G401 (cell line): Measurements from ENCODE around the gene SNX8. TPM values are rescaled to one million over a fixed set of nuclear protein-coding genes. Genes with fewer than 3 reads are reported as not detected.
"Not testable (repeated sequence)": the region's sequence is repeated elsewhere in the genome, so short reads cannot be mapped to it uniquely, and the experiment has no call there.

ENCODE experiments used
- DNase-seq: peaks from one replicate; pipeline ENCODE4 v3.0.0-alpha.2; 2015; ENCODE audit warnings: low spot score
- in situ Hi-C: cut with HindIII; loops from 2 replicates; pipeline ENCODE4 v1.10.0; 2016; ENCODE audit warnings: low sequenced_read_pairs, mixed read lengths
- total RNA-seq: library from RNA; depleted of rRNA; stranded (reverse); fragments of >200 nt; shearing (Covaris generic); gene quantifications from 2 replicates; pipeline ENCODE4 v1.2.3, GENCODE V29; 2014; rRNA removed

The SNX8 gene
- total RNA-seq: 52.9 and 74.2 TPM in 2 replicates

DNA sequence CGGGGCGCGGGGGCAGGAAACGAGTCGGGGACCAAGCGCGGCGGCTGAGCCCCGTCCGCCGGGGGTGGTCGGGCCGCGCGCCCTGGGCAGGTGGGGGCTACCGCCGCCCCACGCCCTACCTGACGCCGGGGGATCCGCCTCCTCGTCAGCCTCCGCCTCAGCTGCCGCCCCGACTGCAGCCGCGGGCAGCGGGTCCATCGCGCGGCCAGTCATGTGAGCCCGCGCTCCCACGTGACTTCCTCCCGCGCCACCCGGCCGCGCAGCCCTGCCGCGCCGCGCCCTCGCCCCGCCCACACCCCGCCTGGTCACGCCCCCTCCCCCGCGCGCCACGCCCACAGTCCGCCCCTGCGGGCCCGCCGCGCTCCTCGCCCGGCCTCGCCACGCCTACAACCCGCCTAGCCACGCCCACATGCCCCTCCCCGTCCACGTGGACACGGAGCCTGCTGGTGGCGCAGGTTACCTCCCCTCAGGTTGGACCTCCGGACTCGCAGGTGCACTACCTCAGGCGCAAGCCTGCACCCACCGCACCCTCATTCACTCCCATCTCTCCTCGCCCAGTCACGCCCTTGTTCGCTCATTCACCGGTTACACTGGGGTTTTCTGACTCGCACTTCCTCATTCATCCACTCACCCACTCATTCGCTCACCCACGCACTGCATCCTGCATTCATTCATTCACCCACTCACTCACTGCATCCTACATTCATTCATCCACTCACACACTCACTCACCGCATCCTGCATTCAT lies at the start of gene SNX8:
SNX8 (minus strand) TSS at position 233 of the 747 bp plus-strand sequence; CDS start at position 213, 20 bp downstream.
- DNase-seq: peak; percentile 86
- in situ Hi-C loops: no loop called here

- in situ Hi-C loops: no loop called here
These were observed 48.3 kb upstream of the SNX8 start for GRCh38 chr7:2362385-2363088.

GRCh38 chr7:2360796-2361195 lies 46.6 kb upstream of the SNX8 start:
- DNase-seq: no peak

More at GRCh38 chr7:2362385-2363088, 48.3 kb upstream of the SNX8 start:
- no peak for DNase-seq

GRCh38 chr7:2359610-2360009 lies 45.4 kb upstream of the SNX8 start:
- in situ Hi-C loops: no loop called here
- DNase-seq: no peak

More at GRCh38 chr7:2360796-2361195, 46.6 kb upstream of the SNX8 start:
- in situ Hi-C loops: no loop called here

DNA sequence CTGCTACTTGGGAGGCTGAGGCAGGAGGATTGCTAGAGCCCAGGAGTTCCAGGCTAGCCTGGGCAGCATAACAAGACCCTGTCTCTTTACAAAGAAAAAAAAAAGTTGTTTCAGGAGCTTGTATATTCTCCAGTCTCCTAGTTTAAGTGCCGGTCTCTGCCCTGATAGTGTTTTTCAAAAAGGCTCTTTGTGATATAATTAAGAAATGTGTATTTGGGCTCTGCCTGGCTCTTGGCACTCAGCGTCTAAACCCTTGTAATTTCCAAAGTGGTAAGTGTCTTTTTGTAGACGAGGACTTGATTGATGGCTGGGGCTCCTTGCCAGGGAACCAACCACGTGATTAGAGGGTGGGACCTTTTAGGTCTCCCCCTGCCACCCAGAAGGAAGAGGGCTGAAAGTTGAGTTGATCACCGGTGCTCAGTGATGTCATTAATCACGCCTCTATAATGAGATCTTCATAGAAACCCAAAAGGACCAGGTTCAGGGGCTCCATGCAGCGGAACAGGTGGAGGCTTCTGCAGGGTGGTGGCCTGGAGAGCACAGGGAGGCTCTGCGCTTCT lies 44.8 kb upstream of the SNX8 start:
- in situ Hi-C loops: no loop called here
- no peak for DNase-seq

DNA sequence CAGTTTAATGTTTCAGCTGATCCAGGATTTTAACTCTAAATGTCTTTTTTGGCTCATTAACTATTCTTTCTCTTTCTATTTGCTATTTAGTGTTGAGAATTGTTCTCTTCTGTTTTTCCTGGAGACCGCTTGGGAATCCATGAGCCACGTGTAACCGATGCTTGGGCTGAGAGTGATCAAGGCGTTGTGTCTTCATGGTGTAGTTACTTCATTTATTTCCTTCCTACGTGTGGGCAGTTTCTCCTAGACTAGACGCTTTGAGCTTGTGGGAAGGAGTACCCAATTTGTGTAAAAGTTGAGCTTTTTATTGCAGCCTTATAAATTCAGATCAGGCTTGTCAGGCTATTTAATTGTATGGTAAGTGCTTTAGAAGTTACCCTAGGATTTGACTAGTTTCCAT lies 43.3 kb upstream of the SNX8 start:
- no peak for DNase-seq
- in situ Hi-C loops: no loop called here

DNA sequence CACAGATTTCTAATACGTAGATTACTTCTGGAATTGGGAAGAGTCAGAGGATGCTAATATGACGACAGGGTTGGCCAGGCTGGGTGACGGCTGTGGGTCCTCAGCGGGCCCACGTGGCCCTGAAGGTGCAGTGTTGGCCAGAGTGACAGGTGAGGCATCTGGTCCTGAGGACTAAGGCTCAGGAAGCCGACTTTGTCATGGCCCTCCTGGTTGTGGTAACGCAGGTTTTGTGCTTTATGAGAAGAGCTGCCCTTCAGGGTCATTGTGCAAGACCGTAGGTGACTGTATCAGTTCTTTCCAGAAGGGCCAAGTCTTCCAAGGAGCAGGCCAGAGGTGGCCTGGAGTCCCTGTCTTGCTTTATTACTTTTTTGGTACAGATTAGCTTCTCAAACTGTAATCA lies 42.9 kb upstream of the SNX8 start:
- in situ Hi-C loops: no loop called here
- no peak for DNase-seq

DNA sequence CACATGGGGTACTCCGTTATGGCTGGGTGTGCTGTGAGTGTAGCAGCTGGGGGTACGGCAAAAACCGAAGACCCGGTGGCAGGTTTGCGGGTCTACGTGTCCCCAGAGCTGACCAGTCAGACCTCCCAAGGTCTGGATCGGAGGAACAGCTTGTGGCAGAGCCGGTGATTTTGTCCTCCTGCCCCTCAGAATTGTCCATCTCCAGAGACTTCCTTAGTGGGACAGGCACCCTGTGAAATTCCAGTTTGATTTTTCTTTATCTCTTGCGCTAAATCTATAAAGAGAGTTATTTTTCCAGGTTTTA lies 41.4 kb upstream of the SNX8 start:
- in situ Hi-C loops: no loop called here
- no peak for DNase-seq

DNA sequence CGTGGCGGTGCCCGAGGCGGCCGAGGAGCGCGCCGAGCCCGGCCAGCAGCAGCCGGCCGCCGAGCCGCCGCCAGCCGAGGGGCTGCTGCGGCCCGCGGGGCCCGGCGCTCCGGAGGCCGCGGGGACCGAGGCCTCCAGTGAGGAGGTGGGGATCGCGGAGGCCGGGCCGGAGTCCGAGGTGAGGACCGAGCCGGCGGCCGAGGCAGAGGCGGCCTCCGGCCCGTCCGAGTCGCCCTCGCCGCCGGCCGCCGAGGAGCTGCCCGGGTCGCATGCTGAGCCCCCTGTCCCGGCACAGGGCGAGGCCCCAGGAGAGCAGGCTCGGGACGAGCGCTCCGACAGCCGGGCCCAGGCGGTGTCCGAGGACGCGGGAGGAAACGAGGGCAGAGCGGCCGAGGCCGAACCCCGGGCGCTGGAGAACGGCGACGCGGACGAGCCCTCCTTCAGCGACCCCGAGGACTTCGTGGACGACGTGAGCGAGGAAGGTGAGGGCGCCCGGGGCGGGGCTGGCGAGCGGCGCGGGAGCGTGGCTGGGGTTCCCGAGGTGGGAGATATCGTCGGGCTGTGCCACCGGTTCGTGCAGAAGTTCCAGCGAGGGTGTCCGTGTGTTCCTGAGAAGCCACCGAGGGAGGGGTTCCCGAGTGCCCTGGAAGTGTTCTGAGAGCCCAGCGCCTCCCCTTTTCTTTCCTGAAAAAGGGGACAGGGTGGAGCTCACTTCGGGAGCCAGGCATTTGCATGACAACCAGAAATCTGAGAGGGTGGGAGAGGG lies 40.9 kb upstream of the SNX8 start:
- DNase-seq: no peak
- in situ Hi-C loops: no loop called here

DNA sequence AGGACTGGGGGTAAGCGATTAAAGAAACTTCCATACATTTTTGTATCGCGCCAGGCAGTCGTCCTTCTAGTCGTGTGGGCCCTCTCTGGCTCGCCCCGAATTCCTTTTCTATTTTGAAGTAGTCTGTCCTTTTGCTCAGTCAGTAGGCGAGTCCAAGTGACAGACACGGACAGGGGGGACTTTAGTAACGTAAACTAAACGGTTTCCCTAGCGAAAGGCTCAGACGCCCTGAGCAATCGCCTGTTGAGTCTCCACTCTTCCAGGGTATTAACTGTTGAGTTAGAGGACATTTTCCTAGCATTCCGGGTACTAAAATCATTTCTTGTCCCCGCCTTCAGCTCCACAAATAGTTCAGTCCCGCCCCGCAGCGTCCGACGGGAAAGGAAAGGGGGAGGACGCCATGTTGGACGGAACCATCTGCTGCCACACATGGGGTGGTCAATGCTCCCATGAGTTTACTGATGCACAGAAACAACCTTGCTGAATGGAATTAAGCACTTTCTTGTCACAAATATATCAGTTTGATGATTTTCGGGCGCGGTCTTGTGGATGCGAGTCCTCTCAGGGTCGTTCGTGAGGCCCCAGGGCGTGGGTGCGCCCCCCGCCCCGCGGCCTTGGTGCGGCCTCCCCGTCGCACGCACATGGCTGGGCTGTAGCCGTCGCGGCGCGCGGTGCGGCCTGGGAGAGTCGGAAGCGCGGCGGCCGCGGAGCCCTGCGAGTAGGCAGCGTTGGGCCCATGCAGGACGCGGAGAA lies 40.1 kb upstream of the SNX8 start, which contains the start of gene EIF3B:
EIF3B (plus strand) TSS at position 642 of the 753 bp plus-strand sequence; CDS start at position 737, 95 bp downstream.
- peak; percentile 89 for DNase-seq
- in situ Hi-C loops: no loop called here

DNA sequence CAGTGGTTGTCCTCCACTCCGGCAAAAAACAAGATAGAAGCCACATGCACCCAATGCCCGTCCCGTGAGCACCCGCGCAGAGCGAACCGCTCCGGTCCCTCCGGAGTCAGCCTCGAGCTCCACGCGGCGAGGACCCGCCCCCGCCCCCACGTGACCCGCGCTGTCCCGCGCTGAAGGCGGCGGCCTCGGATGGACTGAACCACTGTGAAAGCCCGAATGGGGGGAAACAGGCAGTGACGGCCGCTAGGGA lies 39.6 kb upstream of the SNX8 start:
- DNase-seq: peak; percentile 89
- in situ Hi-C loops: no loop called here

DNA sequence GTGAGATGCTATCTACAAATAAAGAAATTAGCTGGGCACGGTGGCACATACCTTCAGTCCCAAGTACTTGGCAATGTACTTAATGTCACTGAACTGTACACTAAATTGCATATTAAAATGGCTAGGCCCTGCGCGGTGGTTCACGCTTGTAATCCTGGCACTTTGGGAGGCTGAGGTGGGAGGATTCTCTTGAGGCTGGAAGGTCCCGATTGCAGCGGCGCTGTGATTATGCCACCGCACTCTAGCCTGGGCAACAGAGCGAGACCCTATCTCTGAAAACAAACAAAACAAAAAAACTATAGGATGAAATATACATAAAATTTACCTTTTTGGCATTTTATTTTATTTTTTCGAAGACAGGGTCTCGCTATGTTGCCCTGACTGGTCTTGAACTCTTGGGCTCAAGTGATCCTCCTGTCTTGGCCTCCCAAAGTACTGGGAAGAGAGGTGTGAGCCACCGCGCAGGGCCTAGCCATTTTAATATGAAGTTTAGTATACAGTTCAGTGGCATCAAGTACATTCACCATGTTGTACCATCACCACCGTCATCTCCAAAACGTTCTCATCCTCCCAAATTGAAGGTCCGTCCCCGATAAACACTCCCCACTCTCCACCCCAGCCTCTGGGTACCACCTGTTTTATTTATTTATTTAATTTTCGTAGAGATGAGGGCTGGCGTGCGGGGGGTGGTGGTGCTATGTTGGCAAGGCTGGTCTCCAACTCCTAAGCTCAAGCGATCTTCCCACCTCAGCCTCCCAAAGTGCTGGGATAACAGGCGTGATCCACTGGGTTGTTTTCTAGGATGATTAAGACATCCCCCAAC lies 39.1 kb upstream of the SNX8 start:
- no peak for DNase-seq
- in situ Hi-C loops: no loop called here

DNA sequence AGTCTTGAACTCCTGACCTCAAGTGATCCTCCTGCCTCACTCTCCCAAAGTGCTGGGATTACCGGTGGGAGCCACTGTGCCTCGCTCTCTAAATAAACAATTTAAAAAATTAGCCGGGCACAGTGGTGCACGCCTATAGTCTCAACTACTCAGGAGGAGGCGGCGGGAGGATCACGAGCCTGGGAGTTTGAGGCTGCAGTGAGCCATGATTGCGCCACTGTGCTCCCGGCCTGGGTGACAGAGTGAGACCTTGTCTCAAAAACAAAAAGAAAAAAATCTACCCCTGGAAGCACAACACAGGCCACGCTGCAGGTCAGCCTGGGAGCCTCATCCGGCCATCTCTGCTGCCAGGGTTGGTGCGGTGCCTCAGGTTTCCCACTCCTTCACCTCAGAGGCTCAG lies 36.6 kb upstream of the SNX8 start:
- in situ Hi-C loops: no loop called here

DNA sequence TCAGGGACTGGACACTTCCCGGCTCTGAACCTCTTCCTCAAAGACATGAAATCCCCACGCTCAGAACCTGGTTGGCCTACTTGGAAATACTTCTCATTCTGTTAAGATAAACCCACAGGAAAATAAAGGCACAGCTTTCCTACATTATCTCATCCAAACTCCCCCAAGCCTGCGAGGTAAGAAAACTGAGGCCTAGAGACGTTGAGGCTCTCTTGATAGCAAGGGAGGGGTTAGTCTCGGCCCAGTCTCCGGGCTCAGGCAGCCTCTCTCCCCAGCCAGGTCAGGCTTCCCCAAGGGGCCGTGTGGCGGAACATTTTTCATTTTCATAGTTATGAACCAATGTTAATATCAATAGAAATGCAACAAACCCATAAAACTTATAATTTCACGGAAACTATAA lies 35.8 kb upstream of the SNX8 start:
- in situ Hi-C loops: no loop called here
- DNase-seq: no peak

More for the DNA sequence above, 36.6 kb upstream of the SNX8 start:
- no peak for DNase-seq

DNA sequence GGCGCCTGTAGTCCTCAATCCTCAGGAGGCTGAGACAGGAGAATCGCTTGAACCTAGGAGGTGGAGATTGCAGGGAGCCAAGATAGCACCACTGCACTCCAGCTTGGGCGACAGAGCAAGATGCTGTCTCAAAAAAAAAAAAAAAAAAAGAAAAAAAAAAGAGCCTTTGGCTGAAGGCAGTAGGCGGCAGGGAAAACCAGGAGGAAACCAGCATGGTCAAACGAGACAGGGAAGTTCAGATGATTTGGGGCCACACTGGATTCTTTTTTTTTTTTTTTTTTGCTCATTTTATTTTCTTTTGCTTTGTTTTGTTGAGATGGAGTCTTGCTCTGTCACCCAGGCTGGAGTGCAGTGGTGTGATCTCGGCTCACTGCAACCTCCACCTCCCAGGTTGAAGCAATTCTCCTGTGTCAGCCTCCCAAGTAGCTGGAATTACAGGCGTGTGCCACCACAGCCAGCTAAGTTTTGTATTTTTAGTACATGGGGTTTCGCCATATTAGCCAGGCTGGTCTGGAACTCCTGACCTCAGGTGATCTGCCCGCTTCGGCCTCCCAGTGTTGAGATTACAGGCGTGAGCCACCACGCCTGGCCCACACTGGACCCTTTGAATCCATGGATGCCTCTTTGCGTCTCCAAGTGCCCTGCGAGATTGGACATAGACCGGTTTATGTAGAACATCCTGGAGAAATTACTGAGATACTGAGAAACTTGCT lies 33.3 kb upstream of the SNX8 start:
- in situ Hi-C loops, DNase-seq: not testable (repeated sequence)

- in situ Hi-C loops: no loop called here
- DNase-seq: no peak
These were observed 22.5 kb upstream of the SNX8 start for GRCh38 chr7:2336626-2337299.

- in situ Hi-C loops, DNase-seq: not testable (repeated sequence)
These were observed 18.5 kb upstream of the SNX8 start for GRCh38 chr7:2332606-2333231.
